Kidney (tissue), 14 donors: ENCODE measurements around the gene RAPGEF1. TPM values are rescaled to one million over a fixed set of nuclear protein-coding genes. Genes with fewer than 3 reads are reported as not detected.

ENCODE experiments used
- DNase-seq, 5 donors: peaks; one replicate each; pipeline ENCODE4 v3.0.0-alpha.2; 2013 to 2020
- FAIRE-seq: peaks from 2 replicates; lab custom pipeline; 2012; peaks lifted over from hg19 to GRCh38; lab: Jason Lieb, UNC
- H3K27ac ChIP-seq, 2 donors: one replicate each; pipeline ENCODE4 v1.7.0; 2013; ENCODE audit warnings: low read depth in 2 of 2, low read length in 2 of 2, inconsistent platforms in 1 of 2
- H3K27me3 ChIP-seq: one replicate; pipeline ENCODE4 v1.7.1; 2013; ENCODE audit warnings: low read length, inconsistent platforms; ENCODE audit not compliant: control insufficient read depth, insufficient read depth
- H3K36me3 ChIP-seq, 3 donors: one replicate each; pipeline versions ENCODE4 v1.7.0 to v1.7.1; 2013; ENCODE audit warnings: low read length in 3 of 3, control low read depth in 1 of 3, inconsistent platforms in 1 of 3; ENCODE audit not compliant: insufficient read depth in 3 of 3, control insufficient read depth in 2 of 3
- H3K4me1 ChIP-seq, 3 donors: one replicate each; pipeline versions ENCODE4 v1.7.0 to v1.7.1; 2013; ENCODE audit warnings: low read length in 3 of 3, inconsistent platforms in 1 of 3, low read depth in 1 of 3; ENCODE audit not compliant: control insufficient read depth in 2 of 3, insufficient read depth in 2 of 3
- H3K4me3 ChIP-seq, 3 donors: one replicate each; pipeline versions ENCODE4 v1.7.0 to v1.8.1; 2013; ENCODE audit warnings: low read length in 3 of 3, control low read depth in 1 of 3, inconsistent platforms in 1 of 3
- H3K9ac ChIP-seq, 3 donors: one replicate each; pipeline versions ENCODE4 v1.7.0 to v1.7.1; 2013; ENCODE audit warnings: low read length in 3 of 3, control low read depth in 1 of 3, inconsistent platforms in 1 of 3
- H3K9me3 ChIP-seq, 3 donors: one replicate each; pipeline versions ENCODE4 v1.7.0 to v1.7.1; 2013; ENCODE audit warnings: low read length in 3 of 3, control low read depth in 1 of 3, inconsistent platforms in 1 of 3; ENCODE audit not compliant: control insufficient read depth in 2 of 3, insufficient read depth in 1 of 3
- CTCF ChIP-seq: IDR thresholded peaks from 3 replicates; pipeline ENCODE4 v1.5.1; 2012; ENCODE audit warnings: mild to moderate bottlenecking, moderate library complexity, borderline replicate concordance; ENCODE audit not compliant: insufficient read depth; ENCODE audit errors: extremely low read depth
- intact Hi-C: fragments of 100-400 bp; cut with DNase I; formaldehyde crosslinking; loops from one replicate; pipeline ENCODE4 v1.11.1; 2022
- polyA plus RNA-seq: library from polyadenylated mRNA; stranded (reverse); fragments of 350-450 nt; fragmentation: Illumina TruSeq; extraction: RNeasy Lipid Tissue Mini Kit (QIAGEN cat#74804); gene quantifications from one replicate; pipeline ENCODE4 v1.2.3, GENCODE V29; 2014; ENCODE audit warnings: low read depth, low replicate concordance; ENCODE audit not compliant: insufficient read depth
- total RNA-seq: library from RNA; stranded (reverse); fragmentation: NEBNext Ultra II Directional; extraction: Animal tissue kit (Norgen Biotek cat#: 25700); gene quantifications from one replicate; pipeline ENCODE4 v1.2.1, GENCODE V29; 2021
- donor health status: control.
- donor health status: control.
- donor health status: control.
- donor health status: control.
- donor health status: control.
- donor health status: DM: yes; HTN: yes; CAD: no.
- donor health status: Normal renal cell carcinoma (clear cell type).

The RAPGEF1 gene
- total and polyA plus RNA-seq, 2 donors from 2014 or later: 15.5 to 79.7 TPM

DNA sequence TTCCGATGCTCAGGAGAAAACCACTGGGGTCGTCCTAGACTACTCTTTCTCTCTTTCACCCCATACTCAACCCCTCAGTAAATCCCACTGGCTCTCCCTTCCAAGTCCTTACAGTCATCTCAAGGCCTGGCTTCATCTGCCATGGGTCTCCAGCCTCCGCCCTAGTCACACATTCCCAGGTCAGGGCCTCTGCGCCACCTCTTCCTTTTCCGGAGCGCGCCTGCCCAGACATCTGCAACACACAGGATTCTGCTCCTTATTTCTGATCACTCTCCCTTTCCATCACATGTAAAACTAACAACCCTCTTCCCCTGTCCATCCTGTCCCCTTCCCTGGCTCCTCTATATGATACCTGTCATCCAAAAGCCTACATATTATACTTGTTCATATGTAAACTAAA lies 39.8 kb downstream of the RAPGEF1 start:
- intact Hi-C loops: no loop called here
- H3K27ac ChIP-seq: peak overlapping the region in 1 of 2 donors; percentile 52
- H3K9me3 ChIP-seq: no peaks in the 10 kb centered on the region
- no peak for TF ChIP-seq CTCF
- H3K27me3 ChIP-seq: no peaks in the 10 kb centered on the region
- H3K4me1 ChIP-seq: peaks cover 6 to 51% (median 43%) of the 10 kb centered on the region in 3 donors
- no peak for DNase-seq
- no peak overlapping the region for H3K4me3 ChIP-seq
- no peak for FAIRE-seq
- H3K36me3 ChIP-seq: no peaks in the 10 kb centered on the region
- H3K9ac ChIP-seq: no peak overlapping the region

- peak overlapping the region in 1 of 3 donors; percentile 43 for H3K9ac ChIP-seq
- no peaks in the 10 kb centered on the region for H3K36me3 ChIP-seq
- FAIRE-seq: no peak
- intact Hi-C loops: no loop called here
- peaks cover 6 to 37% (median 34%) of the 10 kb centered on the region in 3 donors for H3K4me1 ChIP-seq
- no peaks in the 10 kb centered on the region for H3K27me3 ChIP-seq
- DNase-seq: no peak
- no peak for TF ChIP-seq CTCF
- H3K4me3 ChIP-seq: no peak overlapping the region
- no peaks in the 10 kb centered on the region for H3K9me3 ChIP-seq
- peak overlapping the region; percentile 59 to 68 for H3K27ac ChIP-seq
Measured at GRCh38 chr9:131698618-131698985, 41.3 kb downstream of the RAPGEF1 start.

GRCh38 chr9:131697908-131698617 lies 41.8 kb downstream of the RAPGEF1 start:
- Histone ChIP-seq H3K27me3 (no peaks in the 10 kb centered on the region), H3K9ac (peak overlapping the region in 1 of 3 donors; percentile 43), H3K9me3 (no peaks in the 10 kb centered on the region), H3K4me1 (peaks cover 6 to 33% (median 33%) of the 10 kb centered on the region in 3 donors), H3K36me3 (no peaks in the 10 kb centered on the region), H3K27ac (peak overlapping the region; percentile 59 to 68), H3K4me3 (no peak overlapping the region)
- no peak for DNase-seq
- no peak for TF ChIP-seq CTCF
- FAIRE-seq: no peak
- intact Hi-C loops: no loop called here

DNA sequence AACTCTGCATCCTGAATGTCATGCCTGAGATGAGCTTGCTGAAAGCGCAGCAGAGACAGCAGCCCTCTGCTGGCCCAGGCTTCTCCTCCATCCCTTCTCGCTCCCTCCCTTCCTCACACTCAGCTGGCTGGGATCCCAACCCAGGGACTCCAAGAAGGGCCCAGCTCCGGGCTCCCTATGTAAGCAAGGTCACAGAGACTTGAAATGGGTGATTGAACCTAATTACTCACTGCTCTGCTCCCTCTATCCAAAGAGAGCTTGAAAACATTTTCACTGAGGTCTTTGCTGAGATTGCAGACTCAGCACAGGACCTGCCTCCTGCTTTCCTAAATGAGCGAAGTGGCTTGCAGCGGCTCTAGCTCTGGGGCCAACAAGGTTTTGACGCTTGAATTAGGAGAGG lies 42.8 kb downstream of the RAPGEF1 start:
- no peak overlapping the region for H3K4me3 ChIP-seq
- H3K9me3 ChIP-seq: no peaks in the 10 kb centered on the region
- DNase-seq (peak; percentile 71 to 94 (median 84)), FAIRE-seq (no peak)
- TF ChIP-seq CTCF: peak; percentile 37
- peak overlapping the region in 1 of 3 donors; percentile 43 for H3K9ac ChIP-seq
- peaks cover 6 to 40% (median 37%) of the 10 kb centered on the region in 3 donors for H3K4me1 ChIP-seq
- H3K27ac ChIP-seq: peak overlapping the region; percentile 59 to 68
- intact Hi-C loops: no loop called here
- no peaks in the 10 kb centered on the region for H3K27me3 ChIP-seq
- no peaks in the 10 kb centered on the region for H3K36me3 ChIP-seq
